GM23338 (cell line): Measurements from ENCODE around the gene OCA2.

ENCODE experiments used
- CREB1 ChIP-seq: fragments of 250-450 bp; sonication (Bioruptor Pico); IDR thresholded peaks from 2 replicates; pipeline ENCODE4 v1.5.0; 2020; ENCODE audit warnings: low read depth, mild to moderate bottlenecking, moderate library complexity
- EZH2 ChIP-seq: fragments of 200-600 bp; sonication (generic); IDR thresholded peaks from one replicate; pipeline ENCODE4 v1.8.0; 2017; ENCODE audit warnings: antibody characterized with exemption, mild to moderate bottlenecking, low read depth; ENCODE audit not compliant: unreplicated experiment
- EZH2phosphoT487 ChIP-seq: fragments of 200-600 bp; sonication (generic); IDR thresholded peaks from one replicate; pipeline ENCODE4 v1.8.1; 2018; ENCODE audit warnings: antibody characterized with exemption; ENCODE audit not compliant: unreplicated experiment
- JUNB ChIP-seq: IDR thresholded peaks from one replicate; pipeline ENCODE4 v1.6.1; 2016; ENCODE audit warnings: antibody characterized with exemption; ENCODE audit not compliant: unreplicated experiment
- POLR2AphosphoS5 ChIP-seq: IDR thresholded peaks from 2 replicates; pipeline ENCODE4 v1.6.1; 2016; ENCODE audit warnings: antibody characterized with exemption, low read depth
- STAT1 ChIP-seq: IDR thresholded peaks from one replicate; pipeline ENCODE4 v1.6.1; 2016; ENCODE audit warnings: antibody characterized with exemption; ENCODE audit not compliant: unreplicated experiment
- TF ChIP-seq, protein P1 (sequence below): IDR thresholded peaks from one replicate; pipeline ENCODE4 v1.6.1; 2018; ENCODE audit warnings: antibody characterized with exemption; ENCODE audit not compliant: unreplicated experiment
- TF ChIP-seq, protein P2 (sequence below), 2 experiments: fragments of 200-600 bp in 1 of 2; sonication (generic) in 1 of 2; conservative IDR thresholded peaks; 2 replicates each; pipeline versions ENCODE4 v1.5.1 to v1.6.1; 2016 to 2017; ENCODE audit warnings: antibody characterized with exemption in 2 of 2, low read depth in 2 of 2, mild to moderate bottlenecking in 2 of 2, moderate library complexity in 1 of 2
- TF ChIP-seq, protein P3 (sequence below): IDR thresholded peaks from 2 replicates; pipeline ENCODE4 v1.6.1; 2016; ENCODE audit warnings: antibody characterized with exemption

DNA sequence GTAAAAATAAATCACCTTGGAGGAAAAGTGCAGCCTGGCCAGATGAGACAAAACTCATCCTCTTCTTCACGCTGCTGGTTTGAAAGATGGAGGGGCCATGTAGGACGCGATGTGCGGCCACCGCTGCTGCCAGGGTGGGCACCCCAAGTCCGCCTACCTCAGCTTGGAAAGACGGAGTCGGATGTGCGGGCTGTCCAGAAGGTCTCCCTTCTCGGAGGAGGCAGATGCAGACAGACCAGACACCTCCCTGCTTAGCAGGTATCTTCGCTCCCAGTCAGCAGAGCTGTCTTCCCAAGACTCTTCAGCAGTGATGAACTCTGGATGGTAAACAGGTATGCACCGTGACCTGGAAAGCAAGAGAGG lies 71.4 kb downstream of the OCA2 start:
- TF ChIP-seq, protein P1, sequence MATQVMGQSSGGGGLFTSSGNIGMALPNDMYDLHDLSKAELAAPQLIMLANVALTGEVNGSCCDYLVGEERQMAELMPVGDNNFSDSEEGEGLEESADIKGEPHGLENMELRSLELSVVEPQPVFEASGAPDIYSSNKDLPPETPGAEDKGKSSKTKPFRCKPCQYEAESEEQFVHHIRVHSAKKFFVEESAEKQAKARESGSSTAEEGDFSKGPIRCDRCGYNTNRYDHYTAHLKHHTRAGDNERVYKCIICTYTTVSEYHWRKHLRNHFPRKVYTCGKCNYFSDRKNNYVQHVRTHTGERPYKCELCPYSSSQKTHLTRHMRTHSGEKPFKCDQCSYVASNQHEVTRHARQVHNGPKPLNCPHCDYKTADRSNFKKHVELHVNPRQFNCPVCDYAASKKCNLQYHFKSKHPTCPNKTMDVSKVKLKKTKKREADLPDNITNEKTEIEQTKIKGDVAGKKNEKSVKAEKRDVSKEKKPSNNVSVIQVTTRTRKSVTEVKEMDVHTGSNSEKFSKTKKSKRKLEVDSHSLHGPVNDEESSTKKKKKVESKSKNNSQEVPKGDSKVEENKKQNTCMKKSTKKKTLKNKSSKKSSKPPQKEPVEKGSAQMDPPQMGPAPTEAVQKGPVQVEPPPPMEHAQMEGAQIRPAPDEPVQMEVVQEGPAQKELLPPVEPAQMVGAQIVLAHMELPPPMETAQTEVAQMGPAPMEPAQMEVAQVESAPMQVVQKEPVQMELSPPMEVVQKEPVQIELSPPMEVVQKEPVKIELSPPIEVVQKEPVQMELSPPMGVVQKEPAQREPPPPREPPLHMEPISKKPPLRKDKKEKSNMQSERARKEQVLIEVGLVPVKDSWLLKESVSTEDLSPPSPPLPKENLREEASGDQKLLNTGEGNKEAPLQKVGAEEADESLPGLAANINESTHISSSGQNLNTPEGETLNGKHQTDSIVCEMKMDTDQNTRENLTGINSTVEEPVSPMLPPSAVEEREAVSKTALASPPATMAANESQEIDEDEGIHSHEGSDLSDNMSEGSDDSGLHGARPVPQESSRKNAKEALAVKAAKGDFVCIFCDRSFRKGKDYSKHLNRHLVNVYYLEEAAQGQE, result no peak
- TF ChIP-seq, protein P2, sequence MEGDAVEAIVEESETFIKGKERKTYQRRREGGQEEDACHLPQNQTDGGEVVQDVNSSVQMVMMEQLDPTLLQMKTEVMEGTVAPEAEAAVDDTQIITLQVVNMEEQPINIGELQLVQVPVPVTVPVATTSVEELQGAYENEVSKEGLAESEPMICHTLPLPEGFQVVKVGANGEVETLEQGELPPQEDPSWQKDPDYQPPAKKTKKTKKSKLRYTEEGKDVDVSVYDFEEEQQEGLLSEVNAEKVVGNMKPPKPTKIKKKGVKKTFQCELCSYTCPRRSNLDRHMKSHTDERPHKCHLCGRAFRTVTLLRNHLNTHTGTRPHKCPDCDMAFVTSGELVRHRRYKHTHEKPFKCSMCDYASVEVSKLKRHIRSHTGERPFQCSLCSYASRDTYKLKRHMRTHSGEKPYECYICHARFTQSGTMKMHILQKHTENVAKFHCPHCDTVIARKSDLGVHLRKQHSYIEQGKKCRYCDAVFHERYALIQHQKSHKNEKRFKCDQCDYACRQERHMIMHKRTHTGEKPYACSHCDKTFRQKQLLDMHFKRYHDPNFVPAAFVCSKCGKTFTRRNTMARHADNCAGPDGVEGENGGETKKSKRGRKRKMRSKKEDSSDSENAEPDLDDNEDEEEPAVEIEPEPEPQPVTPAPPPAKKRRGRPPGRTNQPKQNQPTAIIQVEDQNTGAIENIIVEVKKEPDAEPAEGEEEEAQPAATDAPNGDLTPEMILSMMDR (conservative IDR thresholded peaks at IDR 0.05; ENCODE audit: low read depth in 2 of 2), result no peak
- TF ChIP-seq JUNB, result no peak
- TF ChIP-seq EZH2phosphoT487, result no peak
- no peak for TF ChIP-seq POLR2AphosphoS5
- no peak for TF ChIP-seq STAT1
- no peak for TF ChIP-seq EZH2
- TF ChIP-seq CREB1 (CRISPR knock-in tag), result no peak
- TF ChIP-seq, protein P3, sequence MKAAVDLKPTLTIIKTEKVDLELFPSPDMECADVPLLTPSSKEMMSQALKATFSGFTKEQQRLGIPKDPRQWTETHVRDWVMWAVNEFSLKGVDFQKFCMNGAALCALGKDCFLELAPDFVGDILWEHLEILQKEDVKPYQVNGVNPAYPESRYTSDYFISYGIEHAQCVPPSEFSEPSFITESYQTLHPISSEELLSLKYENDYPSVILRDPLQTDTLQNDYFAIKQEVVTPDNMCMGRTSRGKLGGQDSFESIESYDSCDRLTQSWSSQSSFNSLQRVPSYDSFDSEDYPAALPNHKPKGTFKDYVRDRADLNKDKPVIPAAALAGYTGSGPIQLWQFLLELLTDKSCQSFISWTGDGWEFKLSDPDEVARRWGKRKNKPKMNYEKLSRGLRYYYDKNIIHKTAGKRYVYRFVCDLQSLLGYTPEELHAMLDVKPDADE, result no peak
